ENCODE measurements around the gene METAP1D. TPM values are rescaled to one million over a fixed set of nuclear protein-coding genes. Genes with fewer than 3 reads are reported as not detected.
A peak's percentile ranks its signal among the peaks of the same experiment; 100 is the strongest.

The METAP1D gene
- total and polyA plus RNA-seq, 2 of the 4 experiments (the other 2 are of a cell fraction): 3.4 to 5.5 TPM

GRCh38 chr2:171999161-171999560, 592 bp upstream of the METAP1D start:
- Histone ChIP-seq H2BK20ac (ENCODE audit: low read depth, low read length) (no peak overlapping the region), H3K9me3 (ENCODE audit: control insufficient read depth, insufficient read depth, low read length) (no peaks in the 10 kb centered on the region), H4K91ac (ENCODE audit: insufficient read depth, low read depth, low read length) (no peak overlapping the region), H2BK5ac (ENCODE audit: low read depth, low read length, poor library complexity, severe bottlenecking) (no peak overlapping the region), H3K9ac (ENCODE audit: low read depth, low read length) (peak overlapping the region; percentile 63; the same call in 1 of the 2 replicates), H3K27me3 (ENCODE audit: control insufficient read depth, insufficient read depth, low read length) (no peaks in the 10 kb centered on the region), H4K5ac (ENCODE audit: low read depth, low read length) (peak overlapping the region; percentile 58; the same call in 1 of the 2 replicates), H3K14ac (replicated peaks; ENCODE audit: low read depth, low read length) (peak overlapping the region; percentile 59), H3K27ac (ENCODE audit: insufficient read depth, low read length) (no peak overlapping the region), H2BK120ac (ENCODE audit: low read depth, low read length) (no peak overlapping the region), H3K4me2 (ENCODE audit: low read depth, low read length) (peak overlapping the region; percentile 90), H4K8ac (ENCODE audit: low read depth in 2 of 2, low read length in 2 of 2) (peak overlapping the region; percentile 74 to 97; a peak in 3 of 4 replicates), H3K36me3 (ENCODE audit: control insufficient read depth, insufficient read depth, low read length) (no peaks in the 10 kb centered on the region), H3K18ac (ENCODE audit: low read depth, low read length) (no peak overlapping the region), H3K4me3 (ENCODE audit: insufficient read depth, low read depth, low read length) (peak overlapping the region; percentile 91), H2AFZ (replicated peaks; ENCODE audit: low read length, poor library complexity) (peak overlapping the region; percentile 99), H2AK9ac (replicated peaks; ENCODE audit: low read depth, low read length, poor library complexity) (peak overlapping the region; percentile 73), H2BK15ac (ENCODE audit: low read depth, low read length) (no peak overlapping the region), H4K20me1 (ENCODE audit: insufficient read depth, low read length) (no peaks in the 10 kb centered on the region), H3K23ac (ENCODE audit: low read depth, low read length) (peak overlapping the region; percentile 19), H3K79me1 (ENCODE audit: low read depth in 1 of 2, low read length in 2 of 2) (peaks cover 0 to 15% of the 10 kb centered on the region in 2 experiments; a peak in 1 of 4 replicates), H3K9me1 (ENCODE audit: insufficient read depth, low read length) (no peaks in the 10 kb centered on the region), H3K56ac (ENCODE audit: extremely low read depth, insufficient read depth, low read length) (peak overlapping the region; percentile 42; the same call in 1 of the 2 replicates), H2AK5ac (ENCODE audit: low read depth, low read length) (no peak overlapping the region), H3K4me1 (ENCODE audit: control insufficient read depth, insufficient read depth, low read length) (no peaks in the 10 kb centered on the region), H3K4ac (ENCODE audit: low read depth, low read length) (no peak overlapping the region)
- no TSS peak for BruUV-seq (replicated peaks)
- ChIA-PET POLR2A (ENCODE audit: unreplicated experiment) (no interaction called here), CTCF (no interaction called here)
- TF ChIP-seq RAD21 (IDR thresholded peaks at IDR 0.05; ENCODE audit: low read length) (no peak), BHLHE40 (IDR thresholded peaks at IDR 0.05; ENCODE audit: low read depth, low read length) (no peak), MAZ (IDR thresholded peaks at IDR 0.05; ENCODE audit: borderline replicate concordance, low read depth, low read length) (no peak), MXI1 (IDR thresholded peaks at IDR 0.05; ENCODE audit: borderline replicate concordance, low read depth, low read length) (no peak), CEBPB (IDR thresholded peaks at IDR 0.05; ENCODE audit: low read depth, low read length) (no peak), MAFK (IDR thresholded peaks at IDR 0.05; ENCODE audit: low read depth, low read length) (no peak), POLR2A (IDR thresholded peaks at IDR 0.05; ENCODE audit: low read depth, low read length) (no peak), FOS (IDR thresholded peaks at IDR 0.05; ENCODE audit: low read depth, low read length) (no peak), RCOR1 (IDR thresholded peaks at IDR 0.05; ENCODE audit: insufficient replicate concordance, low read length) (no peak), CHD1 (IDR thresholded peaks at IDR 0.05; ENCODE audit: low read depth, low read length) (no peak), NFE2L2 (IDR thresholded peaks at IDR 0.05; ENCODE audit: low read depth, low read length) (no peak), SMC3 (IDR thresholded peaks at IDR 0.05; ENCODE audit: low read depth, low read length) (no peak)
- TF ChIP-seq, protein P1, sequence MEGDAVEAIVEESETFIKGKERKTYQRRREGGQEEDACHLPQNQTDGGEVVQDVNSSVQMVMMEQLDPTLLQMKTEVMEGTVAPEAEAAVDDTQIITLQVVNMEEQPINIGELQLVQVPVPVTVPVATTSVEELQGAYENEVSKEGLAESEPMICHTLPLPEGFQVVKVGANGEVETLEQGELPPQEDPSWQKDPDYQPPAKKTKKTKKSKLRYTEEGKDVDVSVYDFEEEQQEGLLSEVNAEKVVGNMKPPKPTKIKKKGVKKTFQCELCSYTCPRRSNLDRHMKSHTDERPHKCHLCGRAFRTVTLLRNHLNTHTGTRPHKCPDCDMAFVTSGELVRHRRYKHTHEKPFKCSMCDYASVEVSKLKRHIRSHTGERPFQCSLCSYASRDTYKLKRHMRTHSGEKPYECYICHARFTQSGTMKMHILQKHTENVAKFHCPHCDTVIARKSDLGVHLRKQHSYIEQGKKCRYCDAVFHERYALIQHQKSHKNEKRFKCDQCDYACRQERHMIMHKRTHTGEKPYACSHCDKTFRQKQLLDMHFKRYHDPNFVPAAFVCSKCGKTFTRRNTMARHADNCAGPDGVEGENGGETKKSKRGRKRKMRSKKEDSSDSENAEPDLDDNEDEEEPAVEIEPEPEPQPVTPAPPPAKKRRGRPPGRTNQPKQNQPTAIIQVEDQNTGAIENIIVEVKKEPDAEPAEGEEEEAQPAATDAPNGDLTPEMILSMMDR (conservative IDR thresholded peaks at IDR 0.05; ENCODE audit: low read depth, low read length): no peak
- TF ChIP-seq, protein P2, sequence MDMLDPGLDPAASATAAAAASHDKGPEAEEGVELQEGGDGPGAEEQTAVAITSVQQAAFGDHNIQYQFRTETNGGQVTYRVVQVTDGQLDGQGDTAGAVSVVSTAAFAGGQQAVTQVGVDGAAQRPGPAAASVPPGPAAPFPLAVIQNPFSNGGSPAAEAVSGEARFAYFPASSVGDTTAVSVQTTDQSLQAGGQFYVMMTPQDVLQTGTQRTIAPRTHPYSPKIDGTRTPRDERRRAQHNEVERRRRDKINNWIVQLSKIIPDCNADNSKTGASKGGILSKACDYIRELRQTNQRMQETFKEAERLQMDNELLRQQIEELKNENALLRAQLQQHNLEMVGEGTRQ (IDR thresholded peaks at IDR 0.05; ENCODE audit: low read depth, low read length): no peak
- TF ChIP-seq, protein P3, sequence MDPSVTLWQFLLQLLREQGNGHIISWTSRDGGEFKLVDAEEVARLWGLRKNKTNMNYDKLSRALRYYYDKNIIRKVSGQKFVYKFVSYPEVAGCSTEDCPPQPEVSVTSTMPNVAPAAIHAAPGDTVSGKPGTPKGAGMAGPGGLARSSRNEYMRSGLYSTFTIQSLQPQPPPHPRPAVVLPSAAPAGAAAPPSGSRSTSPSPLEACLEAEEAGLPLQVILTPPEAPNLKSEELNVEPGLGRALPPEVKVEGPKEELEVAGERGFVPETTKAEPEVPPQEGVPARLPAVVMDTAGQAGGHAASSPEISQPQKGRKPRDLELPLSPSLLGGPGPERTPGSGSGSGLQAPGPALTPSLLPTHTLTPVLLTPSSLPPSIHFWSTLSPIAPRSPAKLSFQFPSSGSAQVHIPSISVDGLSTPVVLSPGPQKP (IDR thresholded peaks at IDR 0.05; ENCODE audit: borderline replicate concordance, low read depth, low read length): no peak
- dilution Hi-C loops (cut with HindIII; ENCODE audit: low sequenced_read_pairs, unreplicated experiment) (no loop called here), in situ Hi-C loops (cut with MboI; ENCODE audit: low sequenced_read_pairs) (no loop called here), intact Hi-C loops (cut with micrococcal nuclease) (loop anchor here (5.0 kb wide), 1 partner anchor 88 kb away; the partner anchor contains the start of gene DLX1)
- 80% methylated on average over 1 of the region's 4 CpGs; no CpG with 5 or more reads in 1 of the 2 experiments for WGBS, 2 experiments (ENCODE audit: extremely low coverage in 2 of 2, insufficient read length in 1 of 2)
- no peak for ATAC-seq (ENCODE audit: low read depth)
- no peak for DNase-seq
